ENCODE data around the gene SLC9A8. TPM values are rescaled to one million over a fixed set of nuclear protein-coding genes. Genes with fewer than 3 reads are reported as not detected.

SLC9A8 gene
- total RNA-seq, 1 donor from 2014 or later, result 8.8 TPM

GRCh38 chr20:49870261-49870660, 57.6 kb downstream of the SLC9A8 start:
- Histone ChIP-seq H3K36me3 (peaks cover 0 to 25% of the 10 kb centered on the region in 2 donors), H3K4me1 (no peaks in the 10 kb centered on the region), H3K9me3 (no peaks in the 10 kb centered on the region), H3K27ac (no peak overlapping the region), H3K4me3 (no peak overlapping the region), H3K27me3 (no peaks in the 10 kb centered on the region)
- DNase-seq (ENCODE audit: extremely low spot score in 2 of 2), result no peak
- intact Hi-C loops (cut with DNase I), result no loop called here
- TF ChIP-seq POLR2A (IDR thresholded peaks at IDR 0.05) (no peak), POLR2AphosphoS5 (IDR thresholded peaks at IDR 0.05; ENCODE audit: insufficient read depth in 1 of 2, low read depth in 1 of 2) (no peak), CTCF (IDR thresholded peaks at IDR 0.05) (no peak)

GRCh38 chr20:49871391-49871948, 58.8 kb downstream of the SLC9A8 start:
- H3K36me3 ChIP-seq, result peaks cover 0 to 22% of the 10 kb centered on the region in 2 donors
- intact Hi-C loops (cut with DNase I), result no loop called here

GRCh38 chr20:49872056-49872455, 59.4 kb downstream of the SLC9A8 start:
- no peaks in the 10 kb centered on the region for H3K9me3 ChIP-seq
- no peak overlapping the region for H3K27ac ChIP-seq
- H3K4me1 ChIP-seq, result no peaks in the 10 kb centered on the region
- TF ChIP-seq CTCF (IDR thresholded peaks at IDR 0.05), result no peak
- no peak for TF ChIP-seq POLR2A (IDR thresholded peaks at IDR 0.05)
- TF ChIP-seq POLR2AphosphoS5 (IDR thresholded peaks at IDR 0.05; ENCODE audit: insufficient read depth in 1 of 2, low read depth in 1 of 2), result no peak
- H3K27me3 ChIP-seq, result no peaks in the 10 kb centered on the region
- H3K36me3 ChIP-seq, result peaks cover 0 to 28% of the 10 kb centered on the region in 2 donors
- no peak overlapping the region for H3K4me3 ChIP-seq
- intact Hi-C loops (cut with DNase I), result no loop called here
- DNase-seq (ENCODE audit: extremely low spot score in 2 of 2), result no peak

More at GRCh38 chr20:49871391-49871948, 58.8 kb downstream of the SLC9A8 start:
- Histone ChIP-seq H3K9me3 (no peaks in the 10 kb centered on the region), H3K4me3 (no peak overlapping the region), H3K4me1 (no peaks in the 10 kb centered on the region), H3K27ac (no peak overlapping the region), H3K27me3 (no peaks in the 10 kb centered on the region)
- DNase-seq (ENCODE audit: extremely low spot score in 2 of 2), result no peak
- TF ChIP-seq CTCF (IDR thresholded peaks at IDR 0.05) (no peak), POLR2A (IDR thresholded peaks at IDR 0.05) (no peak), POLR2AphosphoS5 (IDR thresholded peaks at IDR 0.05; ENCODE audit: insufficient read depth in 1 of 2, low read depth in 1 of 2) (no peak)

GRCh38 chr20:49874696-49875095, 62.1 kb downstream of the SLC9A8 start:
- DNase-seq (ENCODE audit: extremely low spot score in 2 of 2), result no peak
- TF ChIP-seq POLR2AphosphoS5 (IDR thresholded peaks at IDR 0.05; ENCODE audit: insufficient read depth in 1 of 2, low read depth in 1 of 2) (no peak), POLR2A (IDR thresholded peaks at IDR 0.05) (no peak), CTCF (IDR thresholded peaks at IDR 0.05) (no peak)
- Histone ChIP-seq H3K4me1 (no peaks in the 10 kb centered on the region), H3K9me3 (no peaks in the 10 kb centered on the region), H3K4me3 (no peak overlapping the region), H3K27ac (no peak overlapping the region), H3K27me3 (no peaks in the 10 kb centered on the region), H3K36me3 (peaks cover 0 to 20% of the 10 kb centered on the region in 2 donors)
- intact Hi-C loops (cut with DNase I), result no loop called here

- TF ChIP-seq POLR2A (IDR thresholded peaks at IDR 0.05) (no peak), POLR2AphosphoS5 (IDR thresholded peaks at IDR 0.05; ENCODE audit: insufficient read depth in 1 of 2, low read depth in 1 of 2) (no peak), CTCF (IDR thresholded peaks at IDR 0.05) (no peak)
Observed at GRCh38 chr20:49877386-49877921, 64.8 kb downstream of the SLC9A8 start.

More at GRCh38 chr20:49877386-49877921, 64.8 kb downstream of the SLC9A8 start:
- no peaks in the 10 kb centered on the region for H3K27me3 ChIP-seq
- no peaks in the 10 kb centered on the region for H3K9me3 ChIP-seq
- peaks cover 0 to 20% of the 10 kb centered on the region in 2 donors for H3K36me3 ChIP-seq
- intact Hi-C loops (cut with DNase I), result no loop called here
- H3K4me1 ChIP-seq, result no peaks in the 10 kb centered on the region
- no peak overlapping the region for H3K4me3 ChIP-seq
- no peak for DNase-seq (ENCODE audit: extremely low spot score in 2 of 2)
- H3K27ac ChIP-seq, result no peak overlapping the region

Data from vagina (tissue), 2 donors.